ENCODE data around the gene PPP1R7.
A peak's percentile ranks its signal among the peaks of the same experiment; 100 is the strongest.

Gene PPP1R7

GRCh38 chr2:241207641-241208040 lies 57.4 kb downstream of the PPP1R7 start:
- no peak for FAIRE-seq
- DNase-seq (ENCODE audit: insufficient read length, low spot score), result no peak

- FAIRE-seq (no peak), DNase-seq (ENCODE audit: insufficient read length, low spot score) (no peak)
These were observed 57.8 kb downstream of the PPP1R7 start for GRCh38 chr2:241208058-241208457.

DNA sequence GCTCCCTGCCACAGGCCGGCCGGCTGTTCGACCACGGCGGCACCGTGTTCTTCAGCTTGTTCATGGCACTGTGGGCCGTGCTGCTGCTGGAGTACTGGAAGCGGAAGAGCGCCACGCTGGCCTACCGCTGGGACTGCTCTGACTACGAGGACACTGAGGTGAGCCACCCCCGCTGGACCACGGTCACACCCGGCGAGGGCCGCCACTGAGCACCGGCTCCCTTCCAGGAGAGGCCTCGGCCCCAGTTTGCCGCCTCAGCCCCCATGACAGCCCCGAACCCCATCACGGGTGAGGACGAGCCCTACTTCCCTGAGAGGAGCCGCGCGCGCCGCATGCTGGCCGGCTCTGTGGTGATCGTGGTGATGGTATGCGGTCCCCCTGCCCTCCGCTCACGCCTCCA lies 59.0 kb downstream of the PPP1R7 start:
- FAIRE-seq (no peak), DNase-seq (ENCODE audit: insufficient read length, low spot score) (no peak)

- DNase-seq (ENCODE audit: insufficient read length, low spot score), result no peak
These were observed 61.0 kb downstream of the PPP1R7 start for GRCh38 chr2:241211276-241211675.

GRCh38 chr2:241213041-241213440 lies 62.8 kb downstream of the PPP1R7 start:
- FAIRE-seq (no peak), DNase-seq (ENCODE audit: insufficient read length, low spot score) (no peak)

More at GRCh38 chr2:241211276-241211675, 61.0 kb downstream of the PPP1R7 start:
- no peak for FAIRE-seq

DNA sequence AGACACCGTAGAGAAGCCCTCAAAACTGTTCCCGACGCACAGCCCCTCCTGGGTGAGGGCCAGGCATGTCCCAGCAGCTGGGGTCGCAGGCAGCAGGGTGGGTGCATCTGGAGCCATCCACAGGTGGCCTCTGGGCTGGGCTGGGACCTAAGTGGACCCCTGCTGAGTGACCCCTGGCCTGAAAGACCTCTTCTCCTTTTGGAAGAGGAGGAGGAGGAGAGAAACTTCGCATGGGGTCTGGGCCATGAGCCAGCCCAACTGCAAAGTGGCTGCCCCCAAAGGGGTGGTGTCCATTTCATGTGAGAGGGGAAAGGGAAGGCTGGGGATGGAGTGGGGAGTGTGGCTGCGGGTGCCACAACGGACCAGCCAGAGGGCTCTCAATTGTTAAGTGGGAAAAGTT lies 63.3 kb downstream of the PPP1R7 start:
- FAIRE-seq, result no peak
- no peak for DNase-seq (ENCODE audit: insufficient read length, low spot score)

- DNase-seq (ENCODE audit: insufficient read length, low spot score), result no peak
These were observed 63.9 kb downstream of the PPP1R7 start for GRCh38 chr2:241214209-241214608.

DNA sequence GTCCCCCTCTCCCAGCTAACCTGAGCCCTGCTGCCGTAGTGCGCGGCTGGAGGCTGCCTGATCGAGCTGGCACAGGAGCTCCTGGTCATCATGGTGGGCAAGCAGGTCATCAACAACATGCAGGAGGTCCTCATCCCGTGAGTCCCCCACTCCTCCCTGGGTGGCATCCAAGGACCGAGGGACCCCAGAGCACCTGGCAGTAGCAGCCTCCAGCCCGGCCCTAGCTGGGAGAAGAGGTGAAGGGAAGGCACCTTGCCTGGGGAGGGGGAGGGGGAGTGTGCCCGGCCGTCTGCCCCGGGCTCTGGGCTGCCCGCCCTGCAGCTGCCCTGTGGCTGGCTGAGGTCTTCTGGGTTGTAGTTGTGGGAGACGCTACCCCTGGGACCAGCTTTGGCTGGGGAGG lies 64.5 kb downstream of the PPP1R7 start:
- FAIRE-seq (no peak), DNase-seq (ENCODE audit: insufficient read length, low spot score) (no peak)

More at GRCh38 chr2:241214209-241214608, 63.9 kb downstream of the PPP1R7 start:
- FAIRE-seq, result no peak

DNA sequence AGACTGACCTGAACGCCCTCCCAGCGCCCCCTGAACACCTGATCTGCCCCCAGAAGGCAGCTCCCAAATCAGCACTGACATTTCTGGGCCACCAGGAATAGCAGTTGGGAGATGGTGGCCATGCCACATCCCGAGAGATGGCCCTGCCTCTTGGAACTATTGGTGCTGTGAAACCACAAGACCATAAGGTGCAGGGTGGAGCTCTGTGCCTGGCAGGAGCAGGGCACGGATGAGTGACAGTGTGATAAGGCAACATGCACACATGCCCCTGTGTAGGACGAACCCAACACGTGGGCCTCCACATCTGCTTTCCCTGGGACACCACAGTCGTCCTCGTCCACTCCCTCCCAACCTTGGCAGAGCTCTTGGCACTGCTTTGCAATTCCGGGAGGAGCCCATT lies 65.2 kb downstream of the PPP1R7 start:
- FAIRE-seq, result no peak

DNA sequence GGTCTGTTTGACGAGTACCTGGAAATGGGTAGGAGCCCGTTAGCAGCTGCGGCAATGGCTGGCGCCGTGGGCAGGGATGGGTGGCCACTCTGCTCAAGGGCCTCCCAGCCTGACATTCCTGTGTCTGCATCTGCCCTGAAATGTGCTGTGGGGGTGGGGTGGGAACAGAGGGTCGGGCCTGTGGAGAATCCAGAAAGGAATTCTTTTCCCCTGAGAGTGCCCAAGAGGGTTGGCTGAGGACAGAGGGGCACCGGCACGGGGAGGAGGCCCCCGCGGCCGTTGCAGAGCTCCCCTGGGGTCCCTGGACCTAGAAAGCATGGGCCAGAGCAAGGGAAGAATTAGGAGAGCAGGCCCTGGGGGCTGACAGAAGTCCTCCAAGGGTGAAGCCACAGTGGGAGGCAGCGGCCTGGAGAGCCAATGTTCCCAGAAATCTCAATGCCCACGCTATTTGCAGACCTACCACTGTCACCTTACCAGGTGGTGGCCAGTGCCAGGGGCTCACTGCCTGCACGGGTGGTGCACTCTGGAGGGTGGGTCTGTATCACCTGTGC lies 66.0 kb downstream of the PPP1R7 start:
- FAIRE-seq (no peak), DNase-seq (ENCODE audit: insufficient read length, low spot score) (no peak)

More for the DNA sequence above, 65.2 kb downstream of the PPP1R7 start:
- no peak for DNase-seq (ENCODE audit: insufficient read length, low spot score)

GRCh38 chr2:241217320-241218031 lies 67.2 kb downstream of the PPP1R7 start:
- peak; percentile 56 for DNase-seq (ENCODE audit: insufficient read length, low spot score)
- FAIRE-seq, result no peak

DNA sequence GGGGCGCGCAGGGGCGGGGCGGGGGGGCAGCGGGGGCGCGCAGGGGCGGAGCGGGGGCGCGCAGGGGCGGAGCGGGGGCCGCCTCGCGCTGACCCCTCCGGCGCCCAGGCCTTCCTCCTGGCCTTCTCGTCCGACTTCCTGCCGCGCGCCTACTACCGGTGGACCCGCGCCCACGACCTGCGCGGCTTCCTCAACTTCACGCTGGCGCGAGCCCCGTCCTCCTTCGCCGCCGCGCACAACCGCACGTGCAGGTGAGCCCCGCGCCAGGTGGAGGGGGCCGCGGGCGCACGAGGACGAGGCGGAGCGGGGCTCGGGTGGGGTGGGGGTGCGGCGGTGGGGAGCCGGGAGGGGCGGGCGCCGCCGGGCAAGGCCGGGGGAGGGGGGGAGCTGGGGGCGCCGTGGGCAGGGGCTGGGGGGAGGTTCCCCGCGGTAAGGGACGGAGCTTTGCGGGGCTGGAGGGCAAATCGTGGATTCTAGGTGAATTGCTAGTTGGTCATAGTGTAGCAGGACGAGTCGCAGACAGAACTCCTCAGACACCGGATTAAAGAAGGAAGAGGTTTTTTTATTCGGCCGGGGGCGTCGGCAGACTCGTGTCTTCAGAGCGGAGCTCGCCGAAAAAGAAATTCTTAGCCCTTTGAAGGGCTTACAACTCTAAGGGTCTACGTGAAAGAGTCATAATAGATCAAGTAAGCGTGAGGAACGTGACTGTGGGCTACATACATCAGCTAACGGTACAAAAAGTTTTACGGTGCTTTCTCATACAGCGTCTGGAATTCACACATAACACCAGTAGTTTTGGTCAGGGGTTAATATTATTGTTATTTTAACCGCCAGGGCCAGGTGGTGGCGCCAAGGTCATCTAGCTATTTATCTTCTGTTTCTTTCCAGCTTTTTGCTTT lies 68.1 kb downstream of the PPP1R7 start:
- FAIRE-seq, result peak; percentile 76
- DNase-seq (ENCODE audit: insufficient read length, low spot score), result peak; percentile 71

GRCh38 chr2:241219030-241219382 lies 68.7 kb downstream of the PPP1R7 start:
- no peak for DNase-seq (ENCODE audit: insufficient read length, low spot score)
- no peak for FAIRE-seq

DNA sequence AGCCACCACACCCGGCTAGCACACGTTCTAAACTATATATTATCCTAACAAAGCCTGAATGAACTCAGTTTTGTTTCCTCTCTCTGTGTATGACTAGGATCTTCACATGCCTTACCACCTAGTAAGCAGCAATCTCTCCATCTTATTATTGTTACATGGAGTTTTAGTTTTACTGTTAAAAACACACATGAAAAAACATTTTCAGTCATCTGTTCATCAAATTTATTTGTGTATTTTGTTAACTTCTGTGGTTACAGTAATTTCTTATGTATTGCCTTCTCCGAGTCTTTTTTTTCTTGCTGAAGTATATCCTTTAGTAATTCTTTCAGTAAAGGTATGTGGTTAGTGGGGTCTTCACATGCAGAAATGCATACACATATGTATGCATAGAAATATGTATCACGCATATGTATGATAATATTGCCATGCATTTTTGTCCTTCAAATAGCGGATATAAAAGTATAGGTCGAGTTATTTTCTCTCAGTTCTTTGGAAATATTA lies 69.6 kb downstream of the PPP1R7 start:
- FAIRE-seq (no peak), DNase-seq (ENCODE audit: insufficient read length, low spot score) (no peak)

- FAIRE-seq, result no peak
- DNase-seq (ENCODE audit: insufficient read length, low spot score), result no peak
These were observed 73.1 kb downstream of the PPP1R7 start for GRCh38 chr2:241223211-241224017.

DNA sequence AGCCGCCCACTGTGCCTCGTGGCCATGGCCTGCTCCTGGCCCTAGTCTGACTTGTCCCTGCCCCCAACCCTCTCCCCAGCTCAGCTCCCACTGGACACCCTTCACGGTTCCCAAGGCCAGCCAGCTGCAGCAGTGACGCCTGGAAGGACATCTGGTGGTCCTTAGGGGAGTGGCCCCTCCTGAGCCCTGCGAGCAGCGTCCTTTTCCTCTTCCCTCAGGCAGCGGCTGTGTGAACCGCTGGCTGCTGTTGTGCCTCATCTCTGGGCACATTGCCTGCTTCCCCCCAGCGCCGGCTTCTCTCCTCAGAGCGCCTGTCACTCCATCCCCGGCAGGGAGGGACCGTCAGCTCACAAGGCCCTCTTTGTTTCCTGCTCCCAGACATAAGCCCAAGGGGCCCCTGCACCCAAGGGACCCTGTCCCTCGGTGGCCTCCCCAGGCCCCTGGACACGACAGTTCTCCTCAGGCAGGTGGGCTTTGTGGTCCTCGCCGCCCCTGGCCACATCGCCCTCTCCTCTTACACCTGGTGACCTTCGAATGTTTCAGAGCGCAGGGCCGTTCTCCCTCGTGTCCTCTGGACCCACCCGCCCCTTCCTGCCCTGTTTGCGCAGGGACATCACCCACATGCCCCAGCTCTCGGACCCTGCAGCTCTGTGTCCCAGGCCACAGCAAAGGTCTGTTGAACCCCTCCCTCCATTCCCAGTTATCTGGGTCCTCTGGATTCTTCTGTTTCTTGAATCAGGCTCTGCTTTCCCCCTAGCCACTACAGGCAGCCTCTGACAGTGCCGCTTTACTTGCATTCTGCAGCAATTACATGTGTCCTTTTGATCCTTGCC lies 74.0 kb downstream of the PPP1R7 start:
- DNase-seq (ENCODE audit: insufficient read length, low spot score) (no peak), FAIRE-seq (no peak)

GRCh38 chr2:241224851-241225438 lies 74.7 kb downstream of the PPP1R7 start:
- FAIRE-seq, result no peak
- DNase-seq (ENCODE audit: insufficient read length, low spot score), result no peak

GRCh38 chr2:241225545-241225944 lies 75.3 kb downstream of the PPP1R7 start:
- DNase-seq (ENCODE audit: insufficient read length, low spot score) (no peak), FAIRE-seq (no peak)

GRCh38 chr2:241225983-241226382 lies 75.7 kb downstream of the PPP1R7 start:
- DNase-seq (ENCODE audit: insufficient read length, low spot score), result no peak
- FAIRE-seq, result no peak
